Measurements from ENCODE around the gene CNOT1.
"Not testable (repeated sequence)": the region's sequence is repeated elsewhere in the genome, so short reads cannot be mapped to it uniquely, and the experiment has no call there.

DNA sequence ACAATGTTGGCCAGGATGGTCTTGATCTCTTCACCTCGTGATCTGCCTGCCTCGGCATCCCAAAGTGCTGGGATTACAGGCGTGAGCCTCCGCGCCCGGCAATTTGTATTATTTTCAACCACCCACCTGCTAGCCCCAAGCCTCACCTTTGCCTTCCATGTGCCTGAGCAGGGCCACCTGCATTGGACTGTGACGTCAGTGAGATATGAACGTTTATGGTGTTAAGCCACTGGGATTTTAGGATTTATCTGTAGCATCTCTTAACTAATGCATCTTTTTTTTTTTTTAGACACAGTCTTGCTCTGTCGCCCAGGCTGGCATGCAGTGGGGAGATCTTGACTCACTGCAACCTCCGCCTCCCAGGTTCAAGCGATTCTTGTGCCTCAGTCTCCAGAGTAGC lies 30.3 kb upstream of the CNOT1 start:
- TF ChIP-seq EZH2 (IDR thresholded peaks at IDR 0.05; ENCODE audit: low read length) = not testable (repeated sequence)
- TF ChIP-seq, protein P1, sequence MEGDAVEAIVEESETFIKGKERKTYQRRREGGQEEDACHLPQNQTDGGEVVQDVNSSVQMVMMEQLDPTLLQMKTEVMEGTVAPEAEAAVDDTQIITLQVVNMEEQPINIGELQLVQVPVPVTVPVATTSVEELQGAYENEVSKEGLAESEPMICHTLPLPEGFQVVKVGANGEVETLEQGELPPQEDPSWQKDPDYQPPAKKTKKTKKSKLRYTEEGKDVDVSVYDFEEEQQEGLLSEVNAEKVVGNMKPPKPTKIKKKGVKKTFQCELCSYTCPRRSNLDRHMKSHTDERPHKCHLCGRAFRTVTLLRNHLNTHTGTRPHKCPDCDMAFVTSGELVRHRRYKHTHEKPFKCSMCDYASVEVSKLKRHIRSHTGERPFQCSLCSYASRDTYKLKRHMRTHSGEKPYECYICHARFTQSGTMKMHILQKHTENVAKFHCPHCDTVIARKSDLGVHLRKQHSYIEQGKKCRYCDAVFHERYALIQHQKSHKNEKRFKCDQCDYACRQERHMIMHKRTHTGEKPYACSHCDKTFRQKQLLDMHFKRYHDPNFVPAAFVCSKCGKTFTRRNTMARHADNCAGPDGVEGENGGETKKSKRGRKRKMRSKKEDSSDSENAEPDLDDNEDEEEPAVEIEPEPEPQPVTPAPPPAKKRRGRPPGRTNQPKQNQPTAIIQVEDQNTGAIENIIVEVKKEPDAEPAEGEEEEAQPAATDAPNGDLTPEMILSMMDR (optimal IDR thresholded peaks at IDR 0.05 in 1 of 3, IDR thresholded peaks at IDR 0.05 in 1 of 3, conservative IDR thresholded peaks at IDR 0.05 in 1 of 3; ENCODE audit: extremely low read depth in 1 of 3, insufficient read depth in 2 of 3, low read length in 3 of 3) = not testable (repeated sequence)

Data from keratinocyte (primary cell).